Fibroblast of mammary gland (primary cell): Measurements from ENCODE around the gene TCEA2.

Experiments used
- DNase-seq: peaks from one replicate; pipeline ENCODE4 v3.0.0-alpha.2; 2010; ENCODE audit warnings: low read depth
- H3K4me3 ChIP-seq: 2 replicates; pipeline ENCODE4 v1.5.1; 2011; ENCODE audit warnings: low read depth, mild to moderate bottlenecking, low read length, moderate library complexity; ENCODE audit not compliant: control insufficient read depth
- TF ChIP-seq, protein P1 (sequence below): conservative IDR thresholded peaks from 2 replicates; pipeline ENCODE4 v1.5.1; 2011; ENCODE audit warnings: low read depth, low read length, inconsistent platforms; ENCODE audit not compliant: control insufficient read depth, insufficient read depth

Gene TCEA2

DNA sequence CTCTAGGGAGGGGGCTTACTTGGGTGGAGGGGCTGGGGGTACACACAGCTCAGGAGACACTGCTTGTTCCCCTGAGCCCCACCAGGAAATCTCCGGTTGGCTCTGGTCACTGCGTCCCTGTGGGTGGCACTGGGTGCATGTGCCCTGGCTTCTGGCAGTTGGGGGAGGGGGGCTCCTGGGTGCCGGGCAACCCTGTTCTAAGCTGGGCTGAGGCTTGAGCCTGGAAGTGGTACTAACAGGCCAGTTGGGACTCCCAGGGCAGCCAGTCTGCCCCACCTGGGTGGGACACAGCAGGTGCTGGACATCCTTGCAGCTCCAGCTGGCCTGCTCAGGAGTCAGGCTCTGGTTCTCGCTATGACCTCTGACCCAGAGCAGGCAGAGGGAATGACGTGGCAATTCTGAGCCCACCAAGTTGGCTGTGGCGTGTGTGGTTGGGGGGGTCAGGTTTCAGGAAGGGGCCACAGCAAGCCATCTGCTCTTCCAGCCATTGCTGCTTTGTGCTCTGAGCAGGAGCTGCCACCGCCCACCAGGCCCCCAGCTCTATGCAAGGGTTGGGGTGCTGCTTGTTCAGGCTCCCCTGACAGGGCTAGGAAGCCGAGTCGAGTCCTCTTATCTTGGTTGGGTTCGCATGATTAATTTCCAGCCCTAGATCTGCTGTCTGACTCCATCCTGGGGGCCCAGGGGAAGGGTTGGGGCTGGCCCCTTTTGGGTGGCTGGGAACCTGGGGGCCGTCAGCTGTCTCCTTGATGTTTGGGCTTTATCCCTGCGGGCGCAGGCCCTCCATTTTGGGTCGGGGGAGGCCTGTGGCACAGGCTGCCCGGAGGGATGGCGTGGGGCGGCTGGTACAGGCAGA is 26.4 kb upstream of the TCEA2 start:
- TF ChIP-seq, protein P1, sequence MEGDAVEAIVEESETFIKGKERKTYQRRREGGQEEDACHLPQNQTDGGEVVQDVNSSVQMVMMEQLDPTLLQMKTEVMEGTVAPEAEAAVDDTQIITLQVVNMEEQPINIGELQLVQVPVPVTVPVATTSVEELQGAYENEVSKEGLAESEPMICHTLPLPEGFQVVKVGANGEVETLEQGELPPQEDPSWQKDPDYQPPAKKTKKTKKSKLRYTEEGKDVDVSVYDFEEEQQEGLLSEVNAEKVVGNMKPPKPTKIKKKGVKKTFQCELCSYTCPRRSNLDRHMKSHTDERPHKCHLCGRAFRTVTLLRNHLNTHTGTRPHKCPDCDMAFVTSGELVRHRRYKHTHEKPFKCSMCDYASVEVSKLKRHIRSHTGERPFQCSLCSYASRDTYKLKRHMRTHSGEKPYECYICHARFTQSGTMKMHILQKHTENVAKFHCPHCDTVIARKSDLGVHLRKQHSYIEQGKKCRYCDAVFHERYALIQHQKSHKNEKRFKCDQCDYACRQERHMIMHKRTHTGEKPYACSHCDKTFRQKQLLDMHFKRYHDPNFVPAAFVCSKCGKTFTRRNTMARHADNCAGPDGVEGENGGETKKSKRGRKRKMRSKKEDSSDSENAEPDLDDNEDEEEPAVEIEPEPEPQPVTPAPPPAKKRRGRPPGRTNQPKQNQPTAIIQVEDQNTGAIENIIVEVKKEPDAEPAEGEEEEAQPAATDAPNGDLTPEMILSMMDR: no peak
- no peak overlapping the region for H3K4me3 ChIP-seq
- peak; percentile 17 for DNase-seq

DNA sequence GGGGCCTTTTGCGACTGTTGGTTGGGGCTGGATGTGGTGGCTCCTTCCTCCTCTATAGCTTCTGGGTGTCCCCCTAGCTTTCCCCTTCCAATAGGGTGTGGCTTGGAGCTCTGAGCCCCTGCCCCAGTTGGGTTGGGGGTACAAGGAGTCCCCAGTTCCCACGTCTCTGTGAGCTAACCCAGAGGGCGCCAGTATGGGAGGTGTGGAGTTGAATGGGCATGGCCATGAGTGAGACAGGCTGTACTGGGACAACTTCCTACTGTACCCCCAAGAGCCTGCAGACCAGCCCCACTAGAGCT is 25.9 kb upstream of the TCEA2 start:
- DNase-seq: no peak
- TF ChIP-seq, protein P1: no peak
- H3K4me3 ChIP-seq: no peak overlapping the region

- TF ChIP-seq, protein P1: no peak
- H3K4me3 ChIP-seq: no peak overlapping the region
- DNase-seq: no peak
Measured at GRCh38 chr20:64037498-64038213, 25.3 kb upstream of the TCEA2 start.

DNA sequence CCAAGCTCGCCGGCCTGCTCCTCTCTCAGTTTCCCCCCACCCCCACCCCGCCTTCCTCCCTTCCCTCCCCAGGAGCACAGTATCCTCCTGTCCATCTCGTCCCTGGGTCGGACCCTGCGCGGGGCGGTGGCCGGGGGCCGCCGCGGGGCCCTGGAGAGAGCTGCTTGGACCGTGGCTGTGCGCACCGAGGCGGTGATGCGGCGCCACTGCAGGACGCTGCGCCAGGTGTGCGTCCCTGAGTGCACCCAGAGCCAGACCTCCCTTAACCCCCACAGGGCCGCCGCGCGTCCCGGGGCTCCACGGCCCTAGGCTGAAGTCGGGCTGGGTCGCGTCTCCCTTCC is 24.8 kb upstream of the TCEA2 start:
- H3K4me3 ChIP-seq: no peak overlapping the region
- no peak for DNase-seq

DNA sequence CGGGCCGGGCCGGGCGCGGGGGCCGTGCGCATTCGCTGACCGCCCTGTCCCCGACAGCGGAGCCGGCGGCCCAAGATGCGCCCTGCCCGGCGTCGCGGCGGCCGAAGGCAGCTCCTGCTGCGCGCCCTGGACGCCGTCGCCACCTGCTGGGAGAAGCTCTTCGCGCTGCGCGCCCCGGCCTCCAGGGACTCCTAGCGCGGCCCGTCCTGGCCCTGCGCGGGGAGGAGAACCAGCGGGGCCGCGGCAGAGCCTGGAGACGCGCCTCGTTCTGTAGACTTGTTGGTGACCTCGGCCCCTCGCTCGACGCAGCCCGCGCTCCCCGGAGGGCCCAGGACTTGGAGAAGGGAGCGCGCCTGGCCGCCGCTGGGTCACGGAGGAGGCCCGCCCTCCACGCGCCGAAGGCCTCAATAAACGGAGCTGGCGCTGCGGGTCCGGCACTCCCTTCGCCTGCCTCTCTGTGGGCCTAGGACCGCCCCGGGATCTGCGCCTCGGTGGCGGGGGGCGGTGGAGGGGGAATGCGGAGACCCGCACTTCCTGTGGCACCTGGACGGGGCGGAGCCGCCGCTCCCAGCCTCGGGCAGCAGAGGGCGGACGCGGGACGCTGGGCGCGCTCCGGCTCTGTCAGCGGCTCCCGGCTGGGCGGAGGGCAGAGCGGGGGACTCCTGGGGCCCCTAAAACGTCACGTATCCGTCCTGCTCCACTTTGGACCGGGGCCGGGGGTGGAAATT is 24.3 kb upstream of the TCEA2 start:
- H3K4me3 ChIP-seq: peak overlapping the region; percentile 6
- peak; percentile 56 for DNase-seq
- TF ChIP-seq, protein P1: no peak

More for the DNA sequence above, 24.8 kb upstream of the TCEA2 start:
- TF ChIP-seq, protein P1: no peak

DNA sequence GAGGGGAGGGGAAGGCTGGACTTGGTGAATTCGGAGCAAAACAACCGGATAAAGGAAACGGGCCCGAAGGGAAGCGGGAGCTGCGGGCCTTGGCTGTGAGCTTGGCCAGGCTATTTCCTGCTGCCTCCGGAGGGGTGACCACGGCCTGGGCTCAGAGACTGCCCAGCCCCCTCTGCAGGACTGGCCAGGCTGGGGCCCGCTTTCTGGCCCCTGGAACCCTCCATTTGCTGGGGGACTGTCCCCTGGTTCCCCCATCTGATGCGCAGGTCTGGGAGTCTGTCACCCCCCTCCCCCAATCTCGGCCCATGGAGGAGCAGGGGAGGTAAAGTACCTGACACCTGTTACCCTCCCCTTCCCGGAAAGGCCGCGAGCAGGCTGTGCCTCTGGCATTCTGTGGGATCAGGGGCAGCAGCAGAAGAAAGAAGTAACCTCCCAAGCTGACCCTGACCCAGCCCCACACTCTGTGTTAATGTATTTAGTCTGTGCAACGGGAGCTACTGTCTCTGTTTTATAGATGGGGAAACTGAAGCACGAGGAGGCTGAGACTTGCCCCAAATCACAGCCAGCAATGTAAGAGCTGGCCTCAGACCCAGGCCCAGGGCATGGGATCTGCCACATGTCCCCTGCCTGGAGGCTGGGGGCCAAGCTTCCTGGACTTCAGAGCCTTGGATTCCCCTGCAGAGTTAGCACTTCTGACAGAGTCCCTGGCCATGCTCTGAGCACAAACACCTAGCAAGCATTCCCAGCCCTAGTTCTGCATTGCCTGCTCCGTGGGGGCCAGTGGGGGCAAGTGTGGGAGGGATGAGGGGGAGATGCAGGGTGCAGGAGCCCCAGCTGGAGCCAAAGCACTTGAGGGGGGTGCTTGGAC is 23.5 kb upstream of the TCEA2 start:
- no peak overlapping the region for H3K4me3 ChIP-seq
- TF ChIP-seq, protein P1: no peak
- no peak for DNase-seq
